Renal cortical epithelial cell (primary cell): Measurements from ENCODE around the gene OR52E2. TPM values are rescaled to one million over a fixed set of nuclear protein-coding genes. Genes with fewer than 3 reads are reported as not detected.

Experiments used
- DNase-seq: peaks from one replicate; pipeline ENCODE4 v3.0.0-alpha.2; 2011; ENCODE audit warnings: low read depth
- total RNA-seq: library from RNA; depleted of rRNA; stranded (reverse); fragments of >200 nt; gene quantifications from 2 replicates; pipeline ENCODE4 v1.2.3, GENCODE V29; 2014

Gene OR52E2
- total RNA-seq, 1 donor from 2014 or later = not detected

DNA sequence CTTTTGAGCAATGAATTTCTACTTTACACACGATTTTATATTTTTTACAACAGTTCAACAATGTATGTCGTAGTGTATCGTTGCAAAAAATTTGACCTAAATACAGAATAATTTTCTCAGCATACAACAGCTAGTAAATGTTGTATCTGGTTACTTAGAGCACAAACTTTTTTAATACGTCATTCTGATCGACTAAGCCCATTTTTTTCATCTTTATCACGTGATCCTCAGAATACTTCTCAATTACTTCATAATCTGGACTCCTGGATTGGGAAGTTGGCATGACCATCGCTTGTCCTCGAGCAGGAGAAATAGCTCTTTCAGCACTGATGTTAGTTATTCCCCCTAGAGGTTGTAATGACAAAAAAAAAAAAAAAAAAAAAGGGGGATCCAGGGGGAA is 48.2 kb downstream of the OR52E2 start:
- DNase-seq = no peak

Other genes starting within 250 kb of the OR52E2 start
- gene OR51F2, start 238.3 kb downstream of the OR52E2 start, total RNA-seq = not detected in 2 replicates
- not detected in 2 replicates for gene OR51S1, start 210.4 kb downstream of the OR52E2 start, total RNA-seq
- gene OR51T1, start 177.7 kb downstream of the OR52E2 start, total RNA-seq = not detected in 2 replicates
- gene OR51A7, start 155.8 kb downstream of the OR52E2 start, total RNA-seq = not detected in 2 replicates
- gene OR51G2, start 140.3 kb downstream of the OR52E2 start, total RNA-seq = not detected in 2 replicates
- not detected in 2 replicates for gene OR51G1, start 135.3 kb downstream of the OR52E2 start, total RNA-seq
- gene OR51A4, start 112.0 kb downstream of the OR52E2 start, total RNA-seq = not detected in 2 replicates
- not detected in 2 replicates for gene OR51A2, start 103.9 kb downstream of the OR52E2 start, total RNA-seq
- not detected in 2 replicates for gene OR51L1, start 64.8 kb downstream of the OR52E2 start, total RNA-seq
- gene OR52J3, start 13.1 kb downstream of the OR52E2 start, total RNA-seq = not detected in 2 replicates
- not detected in 2 replicates for gene OR52E1, start 9.9 kb upstream of the OR52E2 start, total RNA-seq
- gene OR52A5, start 78.7 kb upstream of the OR52E2 start, total RNA-seq = not detected in 2 replicates
- not detected in 2 replicates for gene OR52A1, start 95.1 kb upstream of the OR52E2 start, total RNA-seq
- gene OR51V1, start 141.1 kb upstream of the OR52E2 start, total RNA-seq = not detected in 2 replicates
- gene HBB, start 167.4 kb upstream of the OR52E2 start, total RNA-seq = not detected in 2 replicates
- gene HBD, start 174.9 kb upstream of the OR52E2 start, total RNA-seq = not detected in 2 replicates
- gene HBG1, start 190.2 kb upstream of the OR52E2 start, total RNA-seq = not detected in 2 replicates
- gene HBG2, start 195.2 kb upstream of the OR52E2 start, total RNA-seq = not detected in 2 replicates
- not detected in 2 replicates for gene HBE1, start 210.3 kb upstream of the OR52E2 start, total RNA-seq
- gene OR51B4, start 242.3 kb upstream of the OR52E2 start, total RNA-seq = not detected in 2 replicates